ENCODE measurements around the gene OSGEP.

- TF ChIP-seq CTCF (IDR thresholded peaks at IDR 0.05; ENCODE audit: low read depth, low read length): no peak
- TF ChIP-seq MYC (IDR thresholded peaks at IDR 0.05; ENCODE audit: low read depth, low read length): no peak
- no peak for TF ChIP-seq POLR2A (IDR thresholded peaks at IDR 0.05; ENCODE audit: extremely low read depth, insufficient read length)
- no peak for TF ChIP-seq MAX (IDR thresholded peaks at IDR 0.05; ENCODE audit: low read depth, low read length)
These were observed 44.0 kb upstream of the OSGEP start for GRCh38 chr14:20498622-20499021.

Data from NB4 (cell line).